GM11168 (cell line): ENCODE measurements around the gene TMOD2.

Source experiments
- in situ Hi-C: fragments of 300-500 bp; cut with MboI; formaldehyde crosslinking; loops from one replicate; pipeline ENCODE4 v1.12.0; 2022; ENCODE audit warnings: low sequenced_read_pairs; ENCODE audit not compliant: unreplicated experiment

Gene TMOD2

DNA sequence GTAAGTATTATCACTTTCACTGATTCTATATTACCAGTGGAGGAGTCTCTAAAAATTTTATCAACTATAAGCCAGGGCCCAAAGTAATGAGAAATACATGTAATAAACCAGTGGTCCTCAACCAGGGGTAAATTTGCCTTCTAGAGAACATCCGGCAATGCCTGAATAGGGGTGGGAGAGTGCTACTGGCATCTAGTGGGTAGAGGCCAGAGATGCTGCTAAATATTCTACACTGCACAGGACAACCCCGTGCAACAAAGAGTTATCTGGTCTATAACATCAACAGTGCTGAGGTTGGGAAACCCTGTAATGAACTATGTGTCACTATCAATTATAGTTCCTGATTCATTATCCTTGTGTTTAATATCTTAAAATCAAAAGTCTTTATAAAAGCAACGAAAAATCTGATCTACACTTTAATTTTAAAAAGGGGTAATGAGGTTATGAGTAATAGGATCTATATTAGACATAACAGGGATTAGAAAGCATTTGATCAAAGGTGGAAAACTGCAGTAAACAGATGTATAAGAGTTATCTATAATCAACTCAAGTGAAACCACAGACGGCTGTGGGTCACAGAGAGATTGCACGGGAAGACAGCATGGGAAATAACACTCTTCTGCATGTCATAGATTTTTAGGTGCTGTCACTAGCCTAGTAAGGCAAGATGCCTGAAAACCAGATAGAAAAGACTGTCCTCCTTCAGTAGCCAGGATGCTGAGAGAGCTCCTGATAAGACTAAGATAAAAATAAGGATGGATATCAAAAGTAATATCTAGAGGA lies 16.0 kb upstream of the TMOD2 start:
- in situ Hi-C loops, result no loop called here

DNA sequence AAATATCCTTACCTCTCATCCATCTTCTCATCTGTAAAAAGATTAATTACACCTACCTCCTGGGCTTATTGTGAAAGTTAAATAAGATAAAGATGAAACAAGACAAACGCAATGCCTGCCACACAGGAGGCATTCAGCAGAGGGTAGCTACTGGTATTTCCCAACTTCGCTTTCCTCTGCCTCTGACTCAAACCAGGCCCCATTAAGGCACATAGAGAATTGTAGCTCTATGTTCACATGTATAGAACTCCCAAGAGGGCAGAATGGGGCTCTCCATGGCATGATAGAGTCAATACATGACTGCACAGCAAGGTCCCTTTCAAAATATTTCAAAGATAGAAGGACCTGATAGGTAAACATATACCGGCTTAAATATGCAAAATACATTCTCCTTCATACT lies 15.3 kb upstream of the TMOD2 start:
- in situ Hi-C loops, result no loop called here

DNA sequence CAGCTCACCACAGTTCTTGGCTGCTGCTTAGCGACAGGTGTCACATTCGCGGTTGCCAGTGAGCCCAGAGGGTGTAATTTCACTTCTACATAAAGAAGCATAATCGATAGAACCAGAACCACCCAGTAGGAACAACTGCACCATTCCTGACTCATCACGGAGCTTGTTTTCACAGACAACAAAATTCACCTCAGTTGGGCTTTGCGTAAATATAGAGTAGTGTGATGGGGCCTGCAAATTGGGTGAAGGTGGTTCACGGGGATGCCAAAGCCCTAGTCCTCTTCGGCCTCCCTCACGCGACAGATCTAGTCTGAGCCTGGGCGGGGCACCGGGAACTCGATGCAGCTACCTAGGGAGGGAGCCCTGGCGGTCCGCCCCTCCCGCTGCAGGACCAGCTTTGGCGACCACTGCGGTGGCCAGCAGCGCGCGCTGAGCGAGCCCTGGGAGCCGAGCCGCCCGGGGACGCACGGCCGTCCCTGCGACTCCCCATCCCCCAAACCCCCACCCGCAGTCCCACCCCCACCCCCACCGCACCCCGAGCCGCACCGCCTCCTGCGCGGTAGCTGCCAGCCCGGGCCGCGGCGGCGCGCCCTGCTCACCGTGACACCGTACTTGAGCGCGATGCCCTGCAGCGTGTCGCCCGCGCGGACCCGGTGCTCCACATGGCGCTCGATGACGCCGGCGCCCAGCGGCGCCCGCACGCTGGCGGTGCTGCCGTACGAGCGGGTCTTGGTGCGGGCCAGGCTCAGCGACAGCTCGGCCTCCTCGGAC lies 14.5 kb upstream of the TMOD2 start:
- in situ Hi-C loops, result no loop called here

DNA sequence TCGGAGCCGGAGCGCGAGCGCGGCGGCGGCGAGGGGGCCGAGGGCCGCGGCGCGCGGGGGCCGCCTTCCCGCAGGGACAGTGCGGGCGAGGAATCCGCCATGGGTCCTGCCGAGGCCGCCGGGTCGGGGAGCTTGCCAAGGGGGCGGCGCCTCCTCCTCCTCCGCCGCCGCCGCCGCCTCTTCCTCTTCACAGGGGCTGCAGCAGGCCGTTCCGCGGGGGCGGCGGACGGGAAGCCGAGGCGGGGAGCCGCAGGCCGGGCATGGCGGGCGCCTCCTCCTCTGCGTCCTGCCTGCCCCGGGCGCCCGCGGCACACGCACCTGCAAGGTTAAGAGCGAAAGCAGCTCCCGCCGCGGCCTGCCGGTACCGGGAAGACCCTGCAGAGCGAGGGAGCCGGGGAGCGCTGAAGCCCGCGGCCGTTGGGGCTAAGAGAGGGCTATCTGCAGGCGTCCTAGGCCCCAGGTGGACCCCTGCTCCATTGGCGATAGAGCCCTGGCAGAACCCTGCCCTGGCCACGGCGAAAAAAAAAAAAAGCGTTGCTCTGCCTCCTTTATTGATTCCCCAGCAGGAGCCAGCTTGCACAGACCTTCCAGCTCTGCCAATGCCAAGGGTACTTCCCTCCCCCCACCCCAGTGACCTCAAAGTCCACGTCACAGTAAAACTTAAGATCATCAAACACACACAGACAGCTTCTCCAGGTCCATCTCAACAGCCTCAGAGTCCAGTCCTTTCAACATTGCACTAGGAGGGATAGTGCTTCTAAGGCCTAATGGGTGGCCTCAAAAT lies 13.7 kb upstream of the TMOD2 start, which contains the start of gene LYSMD2:
TSS of gene LYSMD2 (minus strand) at position 134 of the 784 bp plus-strand sequence. CDS start at position 101, 33 bp downstream.
- in situ Hi-C loops, result no loop called here

GRCh38 chr15:51738553-51738952 lies 12.8 kb upstream of the TMOD2 start:
- in situ Hi-C loops, result no loop called here

- in situ Hi-C loops, result no loop called here
Measured at GRCh38 chr15:51739061-51739712, 12.2 kb upstream of the TMOD2 start.

DNA sequence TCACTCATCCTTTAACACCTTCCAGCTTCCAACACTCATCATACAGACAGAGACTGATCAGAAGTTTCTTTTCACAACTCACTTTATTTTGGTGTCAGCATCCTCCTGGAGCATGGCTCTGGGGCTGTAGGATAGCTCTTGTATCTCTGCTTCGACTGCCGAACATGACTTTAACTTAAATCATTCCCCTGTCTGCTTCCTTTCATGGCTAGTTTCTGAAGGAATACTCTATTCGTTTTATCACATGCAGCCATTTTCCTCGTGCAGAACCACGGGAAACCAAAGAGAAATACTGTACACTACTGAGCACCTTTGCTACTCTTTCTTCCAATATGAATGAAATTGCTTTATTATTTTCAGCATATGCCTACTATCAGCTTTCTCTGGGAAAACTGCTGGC lies 2.1 kb upstream of the TMOD2 start:
- in situ Hi-C loops, result no loop called here

DNA sequence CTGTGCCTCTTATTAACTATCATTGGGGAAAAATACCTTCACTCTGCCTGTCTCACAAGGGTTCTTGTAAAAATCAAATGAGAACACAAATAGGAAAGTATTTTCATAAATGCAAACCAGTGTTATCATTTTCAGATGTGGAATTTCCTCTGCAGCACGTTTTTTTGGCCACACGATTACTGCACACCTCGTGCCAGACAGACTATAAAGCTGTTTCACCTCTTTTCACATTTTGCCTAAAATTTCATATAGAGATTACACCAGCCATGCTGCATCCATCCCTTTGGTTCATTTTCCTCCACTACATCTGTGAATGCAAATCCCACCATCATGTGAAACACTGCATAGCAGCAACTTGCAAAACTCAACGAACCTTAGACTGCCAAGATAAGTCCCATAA lies 1.2 kb upstream of the TMOD2 start:
- in situ Hi-C loops, result no loop called here

GRCh38 chr15:51751697-51752683 lies 593 bp downstream of the TMOD2 start:
- in situ Hi-C loops, result no loop called here

- in situ Hi-C loops, result no loop called here
Measured at GRCh38 chr15:51752888-51753287, 1.5 kb downstream of the TMOD2 start.

DNA sequence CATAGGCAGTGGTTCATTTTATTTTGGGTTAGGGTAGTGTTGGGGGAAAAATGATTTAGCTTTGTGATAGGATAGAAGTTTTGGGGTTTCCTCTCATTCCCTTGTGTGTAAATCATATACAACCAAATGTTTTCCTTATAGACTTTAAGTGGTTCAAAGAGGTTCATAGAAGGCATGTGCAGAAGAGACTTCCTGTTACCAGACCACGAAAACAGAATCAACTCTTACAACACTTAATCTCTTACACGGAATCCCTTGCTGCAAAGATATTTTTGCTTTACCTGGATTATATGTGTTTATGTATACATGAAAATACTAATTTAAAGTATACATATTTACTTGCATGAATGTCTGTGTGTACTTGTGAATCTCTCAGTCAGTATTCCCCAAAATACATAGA lies 2.9 kb downstream of the TMOD2 start:
- in situ Hi-C loops, result no loop called here

GRCh38 chr15:51755790-51756189 lies 4.4 kb downstream of the TMOD2 start:
- in situ Hi-C loops, result no loop called here

- in situ Hi-C loops, result no loop called here
Measured at GRCh38 chr15:51756482-51756881, 5.1 kb downstream of the TMOD2 start.

GRCh38 chr15:51757450-51757849 lies 6.1 kb downstream of the TMOD2 start:
- in situ Hi-C loops, result no loop called here

- in situ Hi-C loops, result no loop called here
Measured at GRCh38 chr15:51758645-51759044, 7.2 kb downstream of the TMOD2 start.

- in situ Hi-C loops, result no loop called here
Measured at GRCh38 chr15:51759557-51760070, 8.2 kb downstream of the TMOD2 start.

DNA sequence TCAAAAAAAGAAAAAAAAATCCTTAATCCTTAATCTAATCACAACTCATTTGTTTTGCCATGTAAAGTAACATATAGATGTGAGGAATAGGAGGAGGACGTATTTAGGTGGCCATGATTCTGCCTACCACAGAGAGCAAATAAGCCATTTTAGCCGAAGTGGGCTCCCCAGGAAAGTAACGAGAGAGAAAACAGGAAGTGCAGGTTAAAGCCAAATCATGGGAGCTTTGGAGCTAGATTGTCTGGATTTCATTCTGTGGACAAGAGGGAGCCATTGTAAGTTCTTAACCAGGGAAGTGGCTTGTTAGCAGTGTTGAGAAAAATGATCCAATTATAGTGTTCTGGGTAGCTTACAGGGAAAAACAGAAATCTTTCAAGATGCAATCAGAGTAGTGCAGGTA lies 9.4 kb downstream of the TMOD2 start:
- in situ Hi-C loops, result no loop called here

DNA sequence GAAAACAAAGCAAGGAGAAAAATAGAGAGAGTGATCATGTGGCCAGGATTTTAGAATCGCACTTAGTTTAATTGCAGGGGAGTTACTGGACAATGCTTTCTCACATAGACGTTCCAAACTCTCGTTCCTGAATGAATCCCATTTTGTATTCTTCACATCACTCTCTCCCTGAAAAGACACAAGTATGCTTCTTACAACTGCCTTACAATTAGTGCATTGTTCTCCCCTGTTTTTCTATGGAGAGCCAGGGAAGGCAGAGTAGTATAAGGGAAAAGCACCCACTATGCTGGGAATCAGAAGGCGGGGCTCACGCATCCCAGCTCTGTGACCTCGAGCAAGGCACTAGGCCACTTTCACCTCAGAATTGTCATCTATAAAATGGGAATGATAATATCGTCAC lies 14.4 kb downstream of the TMOD2 start:
- in situ Hi-C loops, result loop anchor here (5.0 kb wide), 1 partner anchor 128 kb away; no protein-coding TSS in a partner anchor

GRCh38 chr15:51766341-51766740 lies 14.9 kb downstream of the TMOD2 start:
- in situ Hi-C loops, result loop anchor here (5.0 kb wide), 1 partner anchor 129 kb away; no protein-coding TSS in a partner anchor
